Right lobe of liver (tissue), 6 donors: Measurements from ENCODE around the gene RUSF1. TPM values are rescaled to one million over a fixed set of nuclear protein-coding genes. Genes with fewer than 3 reads are reported as not detected.

Experiments
- ATAC-seq, 4 donors: fragments of 200-7000 bp; cut with Tn5 transposase; one replicate each; pipeline ENCODE4 v1.9.1; 2020; ENCODE audit warnings: mild to moderate bottlenecking in 4 of 4, moderate library complexity in 4 of 4
- DNase-seq, 3 donors: peaks; one replicate each; pipeline ENCODE4 v3.0.0-alpha.2; 2020
- H3K27ac ChIP-seq, 3 donors: fragments of 200-600 bp; one replicate each; pipeline ENCODE4 v1.8.0; 2022
- H3K27me3 ChIP-seq, 2 donors: fragments of 200-600 bp; one replicate each; pipeline ENCODE4 v1.8.0; 2022
- H3K36me3 ChIP-seq, 4 donors: fragments of 200-600 bp; sonication (generic) in 1 of 4; one replicate each; pipeline versions ENCODE4 v1.5.1 to v1.8.0; 2017 to 2022; ENCODE audit warnings: control low read depth in 1 of 4
- H3K4me1 ChIP-seq, 4 donors: fragments of 200-600 bp; sonication (generic) in 1 of 4; one replicate each; pipeline versions ENCODE4 v1.5.1 to v1.8.0; 2017 to 2022; ENCODE audit warnings: control low read depth in 1 of 4
- H3K4me3 ChIP-seq, 3 donors: fragments of 200-600 bp; one replicate each; pipeline ENCODE4 v1.8.0; 2022
- H3K9me3 ChIP-seq, 4 donors: fragments of 200-600 bp; sonication (generic) in 1 of 4; one replicate each; pipeline versions ENCODE4 v1.5.1 to v1.8.0; 2017 to 2022; ENCODE audit warnings: control low read depth in 1 of 4
- POLR2A ChIP-seq: fragments of 450-650 bp; IDR thresholded peaks from one replicate; pipeline ENCODE4 v1.6.1; 2017; ENCODE audit warnings: antibody characterized with exemption, mild to moderate bottlenecking
- WGBS: methylation state at CpG from one replicate; pipeline ENCODE4 v1.1.6; 2018; ENCODE audit warnings: low coverage, low lambda C conversion rate; ENCODE audit not compliant: insufficient coverage; ENCODE audit errors: missing lambda C conversion rate; 5-methylcytosine and 5-hydroxymethylcytosine counted together
- intact Hi-C, 2 donors: fragments of 100-400 bp; cut with DNase I; formaldehyde crosslinking; loops; one replicate each; pipeline versions ENCODE4 v1.11.2 to v1.14.1; 2022
- total RNA-seq, 6 experiments: library from RNA; depleted of rRNA in 2 of 6; stranded (reverse); fragments of >200 nt in 2 of 6; fragmentation: NEBNext Ultra II Directional in 3 of 6; extraction: Animal tissue kit (Norgen Biotek cat#: 25700) in 3 of 6; gene quantifications; one replicate each; pipeline versions ENCODE4 v1.1.0 to v1.2.4, GENCODE V29; 2016 to 2023
- TF ChIP-seq, protein P1 (sequence below), 4 donors: fragments of 200-600 bp in 3 of 4; fragments of 450-650 bp in 1 of 4; IDR thresholded peaks; one replicate each; pipeline versions ENCODE4 v1.5.1 to v1.8.0; 2016 to 2022; ENCODE audit warnings: antibody characterized with exemption in 4 of 4, mild to moderate bottlenecking in 2 of 4
- donor health status: DM: no; HTN: yes; CAD: no.
- donor health status: DM: no; HTN: no; CAD: no.
- donor health status: DM: no; HTN: no; CAD: no.
- donor health status: DM: no; HTN: yes; CAD: no.
- donor health status: DM: no; HTN: yes; CAD: no.

RUSF1 gene
- total RNA-seq, 6 experiments from 2014 or later: 35.8 to 70.3 (median 54.5) TPM

DNA sequence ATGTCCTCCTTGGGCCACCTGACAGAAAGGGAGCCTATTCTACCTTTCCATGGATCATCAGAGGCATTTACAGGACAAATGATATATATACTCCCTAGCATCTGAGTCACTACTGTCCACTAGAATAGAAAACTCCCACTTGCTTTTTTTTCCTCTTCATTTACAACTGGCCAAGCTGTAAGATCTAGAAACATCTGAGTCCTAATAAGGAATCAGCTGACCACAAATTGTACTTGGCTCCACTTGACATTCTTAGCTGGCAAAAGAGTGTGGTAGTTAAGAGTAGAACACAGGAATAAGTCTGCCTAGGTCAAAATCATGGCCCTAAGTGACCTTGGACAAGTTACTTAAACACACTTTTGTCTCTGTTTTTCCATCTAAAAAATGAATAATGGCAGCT is 5.2 kb downstream of the RUSF1 start:
- Histone ChIP-seq H3K36me3 (peaks cover 0 to 9% (median 4%) of the 10 kb centered on the region in 4 donors), H3K4me3 (no peak overlapping the region), H3K4me1 (peaks cover 0 to 50% (median 22%) of the 10 kb centered on the region in 4 donors), H3K9me3 (no peaks in the 10 kb centered on the region), H3K27me3 (no peaks in the 10 kb centered on the region), H3K27ac (peak overlapping the region in 2 of 3 donors; percentile 72 to 83)
- DNase-seq: no peak
- TF ChIP-seq, protein P1, sequence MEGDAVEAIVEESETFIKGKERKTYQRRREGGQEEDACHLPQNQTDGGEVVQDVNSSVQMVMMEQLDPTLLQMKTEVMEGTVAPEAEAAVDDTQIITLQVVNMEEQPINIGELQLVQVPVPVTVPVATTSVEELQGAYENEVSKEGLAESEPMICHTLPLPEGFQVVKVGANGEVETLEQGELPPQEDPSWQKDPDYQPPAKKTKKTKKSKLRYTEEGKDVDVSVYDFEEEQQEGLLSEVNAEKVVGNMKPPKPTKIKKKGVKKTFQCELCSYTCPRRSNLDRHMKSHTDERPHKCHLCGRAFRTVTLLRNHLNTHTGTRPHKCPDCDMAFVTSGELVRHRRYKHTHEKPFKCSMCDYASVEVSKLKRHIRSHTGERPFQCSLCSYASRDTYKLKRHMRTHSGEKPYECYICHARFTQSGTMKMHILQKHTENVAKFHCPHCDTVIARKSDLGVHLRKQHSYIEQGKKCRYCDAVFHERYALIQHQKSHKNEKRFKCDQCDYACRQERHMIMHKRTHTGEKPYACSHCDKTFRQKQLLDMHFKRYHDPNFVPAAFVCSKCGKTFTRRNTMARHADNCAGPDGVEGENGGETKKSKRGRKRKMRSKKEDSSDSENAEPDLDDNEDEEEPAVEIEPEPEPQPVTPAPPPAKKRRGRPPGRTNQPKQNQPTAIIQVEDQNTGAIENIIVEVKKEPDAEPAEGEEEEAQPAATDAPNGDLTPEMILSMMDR (IDR thresholded peaks at IDR 0.05): no peak
- TF ChIP-seq POLR2A: no peak
- ATAC-seq: no peak
- intact Hi-C loops: no loop called here

DNA sequence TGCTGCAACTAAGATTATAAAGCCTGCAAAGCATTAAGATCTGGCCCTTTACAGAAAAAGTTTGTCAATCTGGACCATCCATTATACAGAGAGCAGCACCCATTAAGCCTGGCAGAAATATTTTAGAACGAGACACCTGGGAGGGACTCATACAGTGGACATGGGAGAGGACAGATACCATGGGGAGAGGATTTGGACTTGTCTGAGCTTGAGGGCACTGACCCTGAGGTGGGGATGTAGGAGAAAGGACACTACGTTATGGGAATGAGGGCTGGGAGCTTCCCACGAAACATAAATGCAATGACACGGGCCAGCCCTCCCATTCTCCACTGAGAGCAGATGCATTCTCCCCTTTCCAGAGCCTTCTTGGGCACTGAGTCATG is 6.2 kb downstream of the RUSF1 start:
- peak; percentile 47 to 69 (median 64) for ATAC-seq
- Histone ChIP-seq H3K4me1 (peaks cover 0 to 45% (median 19%) of the 10 kb centered on the region in 4 donors), H3K36me3 (peaks cover 0 to 18% (median 4%) of the 10 kb centered on the region in 4 donors), H3K9me3 (no peaks in the 10 kb centered on the region), H3K4me3 (no peak overlapping the region), H3K27me3 (no peaks in the 10 kb centered on the region), H3K27ac (peak overlapping the region in 2 of 3 donors; percentile 72 to 83)
- DNase-seq: no peak
- intact Hi-C loops: no loop called here
- WGBS: 26% methylated on average over 2 of the region's 4 CpGs
- TF ChIP-seq, protein P1 (IDR thresholded peaks at IDR 0.05): no peak
- no peak for TF ChIP-seq POLR2A

DNA sequence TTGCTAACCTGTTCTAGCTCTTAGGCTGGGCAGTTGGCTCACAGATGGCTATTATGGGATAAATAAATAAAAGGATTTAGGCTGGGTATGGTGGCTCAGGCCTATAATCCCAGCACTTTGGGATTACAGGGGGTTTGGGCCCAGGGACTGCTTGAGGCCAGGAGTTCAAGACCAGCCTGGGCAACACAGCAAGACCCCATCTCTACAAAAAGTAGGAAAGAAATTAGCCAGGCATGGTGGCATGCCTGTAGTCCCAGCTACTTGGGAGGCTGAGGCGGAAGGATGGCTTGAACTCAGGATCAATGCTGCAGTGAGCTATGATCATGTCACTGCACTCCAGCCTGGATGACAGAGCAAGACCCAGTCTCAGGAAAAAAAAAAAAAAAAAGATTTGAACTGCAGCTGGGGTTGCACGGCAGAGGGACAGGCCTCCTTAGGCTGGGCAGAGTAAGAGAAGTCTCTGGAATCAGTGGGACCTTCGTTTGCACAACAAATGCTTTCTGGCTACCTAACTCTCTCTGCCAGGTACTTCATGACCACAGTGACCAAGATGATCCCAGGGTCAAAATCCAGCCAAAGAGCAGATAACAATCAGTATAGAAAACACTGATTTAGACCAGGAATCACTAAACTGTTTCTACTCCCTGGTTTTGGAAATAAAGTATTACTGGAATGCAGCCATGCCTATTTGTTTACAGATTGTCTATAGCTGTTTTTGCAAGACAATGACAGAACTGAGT is 6.8 kb downstream of the RUSF1 start:
- H3K9me3 ChIP-seq: no peaks in the 10 kb centered on the region
- WGBS: 61% methylated on average over 3 of the region's 3 CpGs
- peak in 1 of 3 donors; percentile 84 for DNase-seq
- peaks cover 0 to 40% (median 18%) of the 10 kb centered on the region in 4 donors for H3K4me1 ChIP-seq
- intact Hi-C loops: no loop called here
- H3K4me3 ChIP-seq: no peak overlapping the region
- peak; percentile 91 to 95 (median 92) for ATAC-seq
- TF ChIP-seq, protein P1 (IDR thresholded peaks at IDR 0.05): no peak
- TF ChIP-seq POLR2A: no peak
- H3K27me3 ChIP-seq: no peaks in the 10 kb centered on the region
- peaks cover 0 to 23% (median 4%) of the 10 kb centered on the region in 4 donors for H3K36me3 ChIP-seq
- H3K27ac ChIP-seq: peak overlapping the region in 2 of 3 donors; percentile 72 to 83

DNA sequence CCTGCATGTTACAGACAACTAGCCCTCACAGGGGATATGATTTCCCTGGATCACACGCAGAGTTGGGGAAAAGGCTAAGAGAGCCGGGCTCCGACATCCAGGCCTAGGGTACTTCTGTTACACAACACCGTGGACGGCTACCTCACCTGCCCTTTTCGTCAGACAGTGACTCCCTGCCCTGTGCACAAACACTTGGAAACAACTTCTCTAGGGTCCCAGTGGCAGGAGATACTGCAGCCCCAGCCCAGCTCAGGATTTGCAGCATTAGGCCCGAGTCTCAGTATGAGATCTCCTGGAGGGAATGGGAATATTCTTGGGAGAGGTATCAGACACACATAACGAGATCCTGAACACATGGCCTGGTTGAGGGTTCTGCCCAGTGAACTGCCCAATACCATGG is 8.3 kb downstream of the RUSF1 start:
- DNase-seq (no peak), ATAC-seq (no peak)
- TF ChIP-seq, protein P1 (IDR thresholded peaks at IDR 0.05): no peak
- TF ChIP-seq POLR2A: no peak
- WGBS: 85% methylated on average over 6 of the region's 8 CpGs
- Histone ChIP-seq H3K27ac (no peak overlapping the region), H3K36me3 (peaks cover 0 to 26% (median 4%) of the 10 kb centered on the region in 4 donors), H3K4me1 (peaks cover 0 to 39% (median 18%) of the 10 kb centered on the region in 4 donors), H3K4me3 (no peak overlapping the region), H3K27me3 (no peaks in the 10 kb centered on the region), H3K9me3 (no peaks in the 10 kb centered on the region)
- intact Hi-C loops: no loop called here
